Measurements from ENCODE around the gene MAP3K4.

- TF ChIP-seq CTBP1 (IDR thresholded peaks at IDR 0.05; ENCODE audit: borderline replicate concordance) (no peak), BHLHE40 (IDR thresholded peaks at IDR 0.05; ENCODE audit: borderline replicate concordance) (no peak), ELF4 (IDR thresholded peaks at IDR 0.05) (no peak), TARDBP (IDR thresholded peaks at IDR 0.05) (no peak), LEF1 (IDR thresholded peaks at IDR 0.05; ENCODE audit: borderline replicate concordance) (no peak), PKNOX1 (IDR thresholded peaks at IDR 0.05) (no peak), FOXM1 (IDR thresholded peaks at IDR 0.05; ENCODE audit: borderline replicate concordance) (no peak), ARNT (IDR thresholded peaks at IDR 0.05) (no peak), NFRKB (IDR thresholded peaks at IDR 0.05) (no peak), FOXA1 (IDR thresholded peaks at IDR 0.05) (no peak), FOXK2 (IDR thresholded peaks at IDR 0.05) (no peak), ZNF384 (IDR thresholded peaks at IDR 0.05) (no peak), SUZ12 (IDR thresholded peaks at IDR 0.05) (no peak)
Measured at GRCh38 chr6:160987265-160987664, 4.3 kb upstream of the MAP3K4 start.
